Suppressor macrophage treated with lipopolysaccharide for 1 hour (primary cell): ENCODE data around the gene GJA5.

Source experiments
- DNase-seq, 3 donors: peaks; one replicate each; pipeline ENCODE4 v3.0.0-alpha.2; 2020 to 2022

GJA5 gene

DNA sequence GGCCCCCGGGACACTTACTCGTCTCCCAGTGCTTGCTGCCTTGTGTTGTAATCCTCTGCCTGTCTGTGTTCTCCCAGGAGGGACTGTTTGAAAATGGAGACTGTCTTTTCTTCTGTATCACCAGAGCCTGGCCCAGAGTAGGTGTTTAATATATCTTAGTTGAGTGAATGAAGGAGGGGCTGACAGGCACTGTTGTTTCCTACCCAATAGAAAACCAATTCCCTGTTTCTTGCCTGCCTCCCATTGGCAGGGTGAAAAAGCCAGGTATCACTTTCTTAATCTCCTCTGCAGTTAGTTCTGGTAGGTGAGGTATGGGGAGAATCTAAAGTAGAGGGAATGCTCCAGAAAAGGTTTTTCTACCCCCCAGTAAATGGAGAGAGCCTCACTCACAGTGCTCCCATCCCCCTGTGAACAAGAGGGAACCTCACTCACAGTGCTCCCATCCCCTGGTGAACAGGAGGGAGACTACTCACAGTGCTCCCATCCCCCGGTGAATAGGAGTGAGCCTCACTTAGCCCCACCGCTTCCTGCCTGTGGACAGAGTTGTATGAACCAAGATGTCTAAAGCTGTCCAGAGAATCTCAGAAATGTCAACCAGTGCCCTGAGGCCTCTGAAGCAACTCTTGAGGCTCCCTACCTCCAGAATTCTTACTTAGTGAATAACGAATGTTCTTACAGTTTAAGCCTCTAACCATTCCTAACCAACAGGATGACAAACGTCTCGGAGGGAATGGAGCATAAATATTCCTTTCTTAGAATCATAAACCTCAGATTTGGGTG is at the start of gene GJA5:
Gene GJA5, minus strand, starts transcription at position 122 of the 780 bp plus-strand sequence. CDS start 1,364 bp downstream, outside the sequence.
- DNase-seq, result no peak

DNA sequence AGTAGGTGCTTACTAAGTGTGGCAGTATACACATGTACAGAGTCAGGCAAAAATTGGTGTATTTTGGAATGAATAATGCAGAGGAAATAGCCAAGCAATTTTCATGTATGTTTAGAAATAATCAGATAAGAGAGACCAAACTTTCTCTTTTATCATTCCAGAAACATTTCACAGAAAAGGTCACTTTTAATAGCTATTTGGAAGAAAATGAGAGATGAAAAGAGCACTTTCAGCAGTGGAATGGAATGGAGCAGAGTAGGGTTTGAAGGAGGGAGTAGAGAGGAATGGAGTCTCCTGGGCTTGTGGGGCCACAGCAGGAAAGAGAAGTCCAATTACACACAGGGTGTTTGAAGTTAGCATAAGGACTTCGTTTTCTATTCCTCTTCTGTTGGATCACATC is 48.8 kb upstream of the GJA5 start:
- DNase-seq, result no peak

DNA sequence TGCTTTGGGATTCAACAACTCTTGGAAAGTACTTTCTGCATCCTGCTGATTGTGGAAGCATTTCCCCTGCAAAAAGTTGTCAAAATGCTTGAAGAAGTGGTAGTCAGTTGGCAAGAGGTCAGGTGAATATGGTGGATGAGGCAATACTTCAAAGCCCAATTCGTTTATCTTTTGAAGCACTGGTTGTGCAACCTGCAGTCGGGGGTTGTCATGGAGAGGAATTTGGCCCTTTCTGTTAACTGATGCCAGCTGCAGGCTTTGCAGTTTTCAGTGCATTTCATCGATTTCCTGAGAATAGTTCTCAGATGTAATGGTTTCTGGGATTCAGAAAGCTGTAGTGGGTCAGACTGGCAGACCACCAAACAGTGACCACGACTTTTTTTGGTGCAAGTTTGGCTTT is 47.6 kb upstream of the GJA5 start:
- DNase-seq, result no peak

DNA sequence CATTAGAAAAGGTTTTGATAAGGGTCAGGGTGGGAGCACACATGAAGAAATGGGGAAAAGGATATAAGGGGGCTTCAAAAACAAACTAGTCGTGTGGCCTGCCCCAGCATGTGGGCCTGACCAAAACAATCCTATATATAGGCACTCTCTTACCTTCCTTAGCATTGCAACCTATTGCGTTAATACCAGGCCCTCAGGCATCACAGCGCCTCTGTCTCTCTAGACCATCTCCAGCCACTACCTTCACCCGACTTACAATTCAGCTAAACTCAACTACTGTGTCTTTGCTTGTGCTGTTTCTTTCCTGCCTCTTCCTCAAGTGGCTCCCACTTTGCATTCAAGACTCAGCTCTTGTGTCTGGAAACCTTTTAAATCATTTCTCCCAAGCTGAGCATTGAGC is 47.0 kb upstream of the GJA5 start:
- DNase-seq, result no peak

DNA sequence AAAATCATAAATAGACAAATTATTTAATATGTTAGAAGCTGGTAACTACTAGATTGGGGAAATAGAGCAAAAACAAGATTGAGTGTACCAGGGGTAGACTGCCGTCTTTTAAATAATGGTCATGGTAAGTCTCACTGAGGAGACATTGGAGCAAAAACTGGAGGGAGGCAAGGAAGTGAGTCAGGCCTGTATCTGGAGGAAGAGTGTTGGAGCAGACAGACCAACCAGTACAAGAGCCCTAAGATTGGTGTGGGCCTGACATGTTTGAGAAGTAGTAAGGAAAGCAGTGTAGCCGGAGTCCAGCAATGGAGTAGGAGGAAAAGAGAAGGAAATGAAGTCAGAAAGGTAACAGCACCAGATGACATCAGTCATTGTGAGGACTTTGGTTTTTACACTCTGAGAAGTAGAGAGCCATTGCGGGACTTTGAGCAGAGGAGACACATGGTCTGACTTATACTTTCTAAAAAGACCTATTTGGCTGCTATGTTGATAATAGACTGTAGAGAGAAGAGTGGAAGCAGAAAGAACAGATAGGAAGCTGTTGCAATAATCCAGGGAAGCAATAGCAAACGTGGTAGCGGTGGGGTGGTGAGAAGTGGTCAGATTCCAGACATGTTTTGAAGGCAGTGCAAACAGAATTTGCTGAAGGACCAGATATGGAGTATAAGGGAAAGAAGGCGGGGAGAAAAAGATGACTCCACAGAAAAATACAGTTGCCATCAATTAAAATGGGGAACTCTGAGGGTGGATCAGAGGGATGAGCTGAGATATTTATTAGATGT is 44.7 kb upstream of the GJA5 start:
- DNase-seq, result no peak

DNA sequence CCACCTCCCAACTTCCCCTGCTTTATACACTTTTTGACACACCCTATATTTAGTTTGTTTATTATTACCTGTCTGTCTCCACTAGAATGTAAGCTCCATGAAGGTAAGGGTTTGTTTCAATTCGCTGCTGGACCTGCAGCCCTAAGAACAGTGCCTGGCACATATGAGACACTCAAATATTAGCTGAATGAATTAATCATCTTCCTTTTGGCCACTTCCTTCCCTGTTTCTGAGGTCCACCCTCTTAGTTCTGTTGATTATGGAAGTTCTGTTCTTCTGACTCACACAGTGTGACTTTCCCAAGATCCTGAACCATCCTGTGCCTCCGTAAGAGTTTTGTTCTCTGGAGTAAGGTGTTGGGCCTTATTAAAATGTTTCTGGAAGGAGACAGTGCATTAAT is 40.4 kb upstream of the GJA5 start:
- peak; percentile 59 to 82 (median 80) for DNase-seq

DNA sequence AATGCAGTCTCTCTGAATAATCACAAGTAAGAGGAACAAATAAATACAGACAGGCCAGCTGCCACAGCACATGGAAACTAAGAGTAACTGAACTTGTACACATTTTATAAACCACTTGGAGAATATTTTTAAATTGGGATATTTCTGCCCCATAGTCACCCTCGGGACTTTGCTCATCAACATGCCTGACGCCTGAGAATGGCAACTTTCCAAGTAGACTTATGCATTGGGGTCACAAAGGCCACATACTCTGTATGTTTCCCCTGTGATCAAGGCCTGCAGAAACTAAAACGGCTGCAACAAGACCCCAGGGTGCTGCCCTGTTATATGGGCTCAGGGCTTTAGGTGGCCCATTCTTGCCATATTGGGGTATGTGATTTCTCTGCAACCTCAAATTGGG is 38.3 kb upstream of the GJA5 start:
- DNase-seq, result no peak

DNA sequence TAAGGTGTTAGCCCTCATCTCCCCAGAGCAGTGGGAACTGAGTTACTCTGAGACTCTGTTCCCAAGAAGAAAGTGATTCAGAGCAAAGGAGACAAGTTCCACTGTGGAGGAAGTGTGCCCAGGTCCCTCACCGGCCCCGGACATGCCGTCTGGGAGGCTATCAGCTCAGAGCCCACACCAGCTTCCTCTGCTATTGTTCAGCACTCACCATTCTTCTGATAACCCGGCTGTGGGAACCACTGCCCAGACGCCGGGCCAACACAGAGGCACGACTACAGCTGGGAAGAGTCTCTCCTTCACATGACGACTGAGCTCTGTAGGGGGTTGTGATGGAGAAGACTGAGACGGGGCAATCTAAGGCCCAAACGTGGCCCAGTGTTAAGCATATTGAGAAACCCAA is 34.2 kb upstream of the GJA5 start:
- DNase-seq, result no peak

DNA sequence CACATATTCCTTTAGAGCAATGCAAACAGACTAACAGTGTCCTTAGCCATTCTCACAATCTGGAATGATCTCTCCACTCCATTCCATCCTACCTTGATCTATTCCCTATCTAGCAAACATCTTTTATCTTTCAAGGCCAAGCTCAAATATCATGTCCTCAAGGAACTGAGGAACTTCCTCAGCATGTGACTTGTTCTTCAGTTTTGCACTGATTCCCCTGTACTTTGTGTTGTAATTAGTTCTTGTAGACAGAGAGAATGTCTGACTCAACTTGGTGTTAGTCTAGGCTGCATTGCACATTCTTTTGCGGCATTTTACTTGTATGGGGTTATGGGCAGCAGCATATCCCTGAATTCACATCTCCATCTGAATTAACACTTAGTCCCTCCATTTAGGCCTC is 31.5 kb upstream of the GJA5 start:
- peak in 1 of 3 donors; percentile 32 for DNase-seq

DNA sequence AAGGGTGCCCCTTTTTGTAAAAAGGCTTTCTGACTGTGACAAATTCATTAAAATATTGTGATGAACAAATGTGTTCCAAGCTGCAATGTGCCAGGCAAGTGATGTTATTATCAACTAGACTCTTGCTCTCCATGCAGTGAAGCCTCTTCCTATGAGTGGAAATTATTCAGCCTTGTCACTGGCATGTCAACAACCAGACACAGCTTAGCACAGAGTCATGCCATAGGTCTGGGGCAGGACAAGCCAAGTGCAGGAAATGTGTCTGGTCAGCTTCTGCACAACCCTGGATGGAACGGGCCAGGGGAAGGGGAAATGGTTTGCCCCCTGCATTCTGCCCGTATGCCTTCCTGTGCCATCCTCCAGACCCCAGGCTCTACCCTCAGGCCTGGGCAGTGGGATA is 27.4 kb upstream of the GJA5 start:
- DNase-seq, result no peak

DNA sequence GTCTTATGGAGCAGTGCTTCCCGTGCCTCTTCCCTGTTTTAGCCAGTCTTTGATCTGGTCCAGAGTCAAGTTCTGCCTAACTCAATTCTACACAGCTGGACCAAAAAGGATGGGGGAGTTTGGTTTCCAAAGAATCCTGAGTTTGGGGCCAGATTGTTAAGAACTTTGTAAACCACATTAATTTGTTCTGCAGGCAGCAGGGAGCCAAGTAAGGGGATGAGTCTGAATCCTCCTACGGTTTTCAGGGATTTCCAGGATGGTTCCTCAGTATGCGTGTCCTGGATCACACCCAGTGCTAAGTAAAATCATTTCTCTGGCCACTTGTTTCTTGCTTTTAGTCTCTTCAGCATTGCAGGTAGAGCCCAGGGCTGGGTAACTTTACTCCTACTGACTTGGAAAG is 26.1 kb upstream of the GJA5 start:
- DNase-seq, result no peak

DNA sequence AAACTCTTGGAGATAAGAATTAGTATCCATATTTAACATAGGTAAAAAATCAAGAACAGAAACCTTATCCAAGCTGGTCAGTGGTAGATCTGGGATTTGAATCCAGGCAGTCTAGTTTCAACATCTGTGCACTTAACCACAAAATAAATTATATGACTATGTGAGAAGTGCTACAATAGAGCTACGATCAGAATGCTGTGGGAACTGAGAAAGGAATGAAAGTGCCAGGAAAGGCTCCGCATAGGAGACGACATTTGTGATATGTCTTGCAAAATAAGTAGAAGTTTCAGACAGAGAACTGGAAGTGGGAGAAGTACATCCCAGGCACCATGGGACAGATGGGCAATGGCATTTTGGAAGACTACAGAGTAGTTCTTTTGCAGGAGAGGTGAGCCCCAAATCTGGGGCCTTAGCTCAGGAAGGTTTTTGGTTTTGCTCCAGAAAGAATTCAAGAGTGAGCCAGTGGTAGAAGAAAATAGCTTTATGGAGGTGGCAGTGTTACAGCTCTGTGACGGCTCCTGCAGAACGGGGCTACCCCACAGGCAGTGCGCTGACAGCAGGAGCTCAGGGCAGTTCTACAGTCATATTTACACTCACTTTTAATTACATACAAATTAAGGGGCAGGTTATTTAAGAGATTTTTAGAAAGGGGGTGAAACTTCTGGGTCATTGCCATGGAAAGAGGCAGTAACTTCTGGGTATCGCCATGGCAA is 25.5 kb upstream of the GJA5 start:
- DNase-seq, result no peak

DNA sequence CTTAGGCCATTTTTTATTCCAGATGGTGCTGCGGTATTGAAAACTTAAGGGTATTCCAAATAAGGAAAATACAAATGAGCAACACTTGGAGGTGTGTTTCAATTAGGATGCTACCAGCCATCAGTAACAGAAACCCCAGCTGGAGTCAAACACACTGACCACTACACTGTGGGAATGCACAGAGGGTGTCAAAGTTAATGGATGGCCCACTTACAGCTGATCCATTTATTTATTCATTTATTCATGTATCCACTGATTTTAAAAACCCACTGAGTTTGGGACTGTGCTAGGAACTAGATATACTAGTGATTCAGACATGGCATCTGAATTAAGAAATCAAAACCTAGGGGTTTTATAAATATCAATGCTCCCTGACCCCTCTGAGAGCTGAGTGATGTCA is 24.5 kb upstream of the GJA5 start:
- DNase-seq, result no peak

DNA sequence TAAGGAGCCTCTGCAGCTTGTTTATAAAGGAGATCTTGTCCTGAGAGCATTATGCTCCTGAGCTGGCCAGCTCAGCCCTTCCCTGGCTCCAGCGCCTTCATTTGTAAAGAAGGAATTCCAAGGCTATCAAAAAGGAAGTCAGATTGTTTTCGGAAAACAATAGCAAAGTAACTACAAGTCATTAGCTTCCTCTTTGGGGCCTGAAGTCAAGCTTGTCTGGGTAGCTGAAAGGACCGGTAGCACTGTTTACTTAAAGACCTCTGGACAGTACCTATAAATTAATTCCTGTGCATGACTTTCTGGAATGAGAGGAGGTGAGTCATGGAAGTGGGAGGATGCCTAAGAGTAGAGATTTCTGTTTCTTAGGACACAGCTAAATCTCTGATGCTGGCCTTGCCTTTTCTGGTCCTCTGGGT is 20.7 kb upstream of the GJA5 start:
- DNase-seq, result no peak

DNA sequence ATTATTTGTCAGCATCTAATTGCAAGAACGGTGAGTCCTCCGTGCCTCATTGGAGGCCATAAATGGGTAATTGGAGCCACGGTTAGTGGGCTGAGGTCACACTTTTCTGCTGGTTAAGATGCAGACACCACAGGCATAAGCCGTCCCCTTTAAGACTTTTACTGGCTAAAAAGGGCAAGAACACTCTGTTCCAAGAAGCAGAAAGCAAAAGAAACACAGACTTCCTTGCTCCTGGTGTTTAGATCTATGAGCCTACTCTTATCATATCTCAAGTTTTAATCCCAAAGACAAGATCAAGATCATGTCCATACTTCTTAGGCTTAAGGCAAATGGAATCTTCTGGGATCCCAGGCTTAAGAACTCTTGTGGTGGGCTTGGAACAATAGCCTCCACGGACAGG is 17.3 kb upstream of the GJA5 start:
- DNase-seq, result no peak

DNA sequence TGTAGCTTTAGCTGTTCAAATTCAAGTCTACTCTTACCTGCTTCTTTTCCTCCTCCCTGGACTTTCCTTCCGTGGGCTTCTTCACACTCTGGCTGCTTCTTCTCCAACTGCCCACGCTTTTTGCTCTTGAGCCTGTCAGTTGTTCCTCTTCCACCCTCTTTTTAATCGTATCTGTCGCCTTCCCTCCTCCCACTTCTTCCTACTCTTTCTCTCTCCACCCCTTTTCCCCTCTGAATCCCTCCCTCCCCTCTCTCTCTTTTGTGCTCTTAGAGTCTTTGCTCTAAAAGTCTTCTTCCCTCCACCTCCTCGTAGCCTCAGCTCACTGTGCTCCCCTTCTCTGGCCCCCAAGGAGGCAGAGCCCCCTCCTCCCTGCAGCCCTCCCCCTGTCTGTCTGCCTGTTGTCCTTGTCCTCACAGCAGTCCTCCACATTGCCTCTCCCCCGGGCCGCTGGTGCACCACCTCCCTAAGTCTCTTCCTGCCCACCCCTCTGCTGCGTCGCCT is 12.9 kb upstream of the GJA5 start:
- peak; percentile 51 to 59 (median 52) for DNase-seq

DNA sequence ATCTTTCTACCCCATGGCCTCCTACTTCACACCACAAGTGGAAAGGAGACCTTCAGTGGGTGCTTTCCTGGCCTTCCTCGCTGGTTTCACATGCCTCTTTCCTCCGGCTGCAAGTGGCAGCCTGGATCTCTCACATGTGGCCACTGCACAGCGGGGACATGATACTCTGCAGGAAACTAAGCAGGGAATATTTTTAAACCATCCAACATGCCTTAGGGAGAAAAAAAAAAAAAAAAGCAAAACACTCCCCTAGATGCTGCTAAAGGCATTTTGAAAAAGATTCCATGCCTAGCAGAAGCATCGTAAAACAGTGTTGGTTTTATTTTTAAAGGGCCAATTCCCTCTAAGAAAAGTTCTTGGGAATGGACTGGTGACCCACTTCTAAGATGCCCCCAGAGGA is 12.2 kb upstream of the GJA5 start:
- DNase-seq, result no peak

DNA sequence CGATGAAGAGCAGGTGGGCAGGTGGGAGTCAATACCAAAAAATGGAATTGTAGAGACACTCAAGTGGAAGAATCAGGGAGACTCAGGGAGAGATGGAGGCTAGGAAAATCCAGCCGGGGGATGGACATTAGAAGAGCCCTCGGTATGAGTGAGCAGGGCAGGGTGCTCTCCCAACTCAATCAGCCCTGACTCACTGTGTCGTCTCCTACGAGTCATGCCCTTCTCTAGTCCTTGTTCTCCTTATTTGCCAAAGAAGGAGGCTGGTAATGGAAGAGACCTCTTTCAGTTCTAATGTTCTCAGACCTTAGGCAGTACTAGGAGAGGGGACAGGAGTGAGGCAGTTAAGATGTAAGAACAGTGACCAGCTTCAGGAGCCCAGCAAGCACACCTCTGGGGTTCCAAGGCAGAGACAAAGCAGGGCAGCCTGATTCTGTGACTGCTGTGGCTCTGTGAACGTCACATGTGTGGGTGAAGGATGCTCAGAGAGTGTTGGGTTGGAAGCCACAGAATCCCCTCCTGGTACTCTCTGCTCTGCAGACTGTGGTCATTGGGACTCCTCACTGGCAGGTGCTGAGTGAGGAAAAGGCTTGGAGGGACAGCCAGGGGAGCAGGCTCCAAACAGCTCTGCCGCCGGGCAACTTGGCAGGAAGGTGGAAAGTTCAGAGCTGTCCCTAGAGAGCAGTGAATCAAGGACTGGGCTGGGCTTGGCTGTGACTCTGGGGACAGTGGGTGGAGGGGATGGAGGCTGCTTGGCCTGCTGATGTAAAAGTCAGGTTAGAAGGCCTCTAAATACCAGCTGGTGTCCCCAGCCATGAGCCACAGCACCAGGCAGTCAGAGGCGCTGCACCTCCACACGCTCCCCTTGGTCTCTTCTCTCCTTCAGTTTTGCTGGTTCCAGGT is 11.1 kb upstream of the GJA5 start:
- peak; percentile 76 to 83 (median 81) for DNase-seq

DNA sequence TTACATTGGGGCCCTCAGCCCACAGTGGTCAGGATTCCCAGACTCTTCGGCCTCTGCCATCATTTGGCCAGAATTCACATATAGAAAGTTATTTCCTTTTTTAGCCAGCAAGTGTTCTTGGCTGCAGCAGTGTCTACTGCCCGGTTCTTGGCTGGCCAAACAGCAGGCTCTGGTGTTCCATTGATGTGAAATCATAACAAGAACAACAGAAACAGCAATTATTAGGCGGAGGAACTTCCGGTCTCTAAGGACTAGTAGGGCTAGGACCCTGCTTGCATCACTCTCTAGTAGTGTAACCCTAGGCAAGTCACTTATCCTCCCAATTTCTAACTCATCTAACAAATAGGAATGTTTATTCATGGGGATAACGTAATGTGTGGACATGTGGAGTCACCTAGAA is 8.7 kb upstream of the GJA5 start:
- no peak for DNase-seq

DNA sequence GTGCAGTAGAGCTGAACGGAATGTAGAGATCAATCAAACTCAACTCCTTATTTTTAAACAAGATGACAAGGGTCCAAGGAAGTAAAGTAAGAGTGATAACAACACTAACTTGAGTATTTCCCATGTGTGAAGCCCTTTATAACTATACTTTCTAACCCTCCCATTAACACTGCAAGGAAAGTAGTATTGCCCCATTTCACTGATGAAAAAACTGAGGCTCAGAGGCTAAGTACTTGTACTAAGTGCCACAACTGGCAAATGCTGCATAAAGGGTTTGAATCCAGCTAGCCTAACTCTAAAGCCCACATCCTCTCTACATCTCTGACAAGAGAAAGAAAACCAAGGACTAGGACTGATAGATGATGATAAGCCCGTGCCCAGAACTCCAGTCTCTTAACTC is 8.2 kb upstream of the GJA5 start:
- DNase-seq, result no peak

DNA sequence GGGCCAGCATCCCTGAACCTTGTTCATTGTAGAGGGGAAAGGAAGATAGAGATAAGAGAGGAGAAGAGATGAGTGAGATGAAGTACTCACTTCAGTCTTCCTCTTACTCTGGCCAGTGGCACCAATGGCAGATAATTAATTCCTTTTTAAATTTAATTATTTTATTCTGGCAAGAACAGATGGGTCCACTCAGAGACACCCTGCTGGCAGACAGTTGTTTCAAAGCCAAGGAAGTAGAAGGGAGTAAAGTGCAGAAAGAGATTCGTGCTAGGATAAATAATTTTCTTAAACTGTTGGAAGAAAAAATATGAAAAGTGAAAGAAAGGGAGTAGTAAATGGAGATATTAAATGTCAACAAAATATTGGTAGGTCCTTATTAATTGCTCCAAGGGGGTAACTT is 7.7 kb upstream of the GJA5 start:
- DNase-seq, result no peak

DNA sequence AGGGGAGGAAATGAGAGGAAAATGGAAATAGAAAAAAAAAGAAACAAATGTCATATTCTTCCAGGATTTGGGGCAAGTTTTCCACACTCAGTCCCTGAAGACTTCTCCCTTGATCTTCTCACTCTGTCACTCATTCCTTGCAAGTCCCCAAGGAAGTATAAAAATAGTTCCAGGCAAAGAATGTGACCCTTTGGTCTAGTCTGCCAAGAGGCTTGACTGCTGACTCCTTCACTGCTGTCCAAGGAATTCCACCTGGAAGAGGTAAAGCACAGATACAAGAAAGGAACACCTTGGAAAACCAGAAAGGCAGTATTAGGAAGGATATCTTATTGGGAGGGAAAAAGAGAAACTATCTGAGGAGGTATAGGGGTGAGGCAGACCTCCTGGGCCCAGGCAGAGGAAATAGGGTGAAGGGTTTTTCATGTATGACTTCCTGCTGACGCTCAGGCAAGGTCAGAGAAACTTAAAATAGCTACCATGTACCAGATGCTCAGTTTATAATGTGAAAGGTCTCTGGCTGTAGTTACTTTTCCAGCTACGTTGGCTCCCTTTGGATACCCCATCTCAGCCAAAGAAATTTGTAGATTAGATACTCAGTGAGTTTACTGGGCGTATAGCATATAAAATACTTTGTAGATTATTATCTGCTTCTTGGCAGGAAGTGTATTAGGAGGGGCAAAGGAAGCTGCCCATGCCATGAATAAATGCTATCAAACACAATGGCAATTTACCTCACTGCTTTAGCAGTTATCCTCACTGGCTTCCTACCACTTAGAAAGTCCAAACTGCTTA is 2.0 kb upstream of the GJA5 start:
- DNase-seq, result no peak
